GM21529 (cell line): Measurements from ENCODE around the gene ABCA12.
"Not testable (repeated sequence)": the region's sequence is repeated elsewhere in the genome, so short reads cannot be mapped to it uniquely, and the experiment has no call there.

Experiments used
- ATAC-seq: cut with Tn5 transposase; IDR thresholded peaks from one replicate; pipeline ENCODE4 v1.9.1; 2021; ENCODE audit not compliant: unreplicated experiment

The ABCA12 gene

GRCh38 chr2:215138479-215138878, at the start of gene ABCA12:
ABCA12 (minus strand) TSS chr2:215138626; CDS start chr2:215138208, 418 bp downstream.
- no peak for ATAC-seq

GRCh38 chr2:215188078-215188477, 49.7 kb upstream of the ABCA12 start:
- no peak for ATAC-seq

- no peak for ATAC-seq
Measured at GRCh38 chr2:215186021-215186420, 47.6 kb upstream of the ABCA12 start.

GRCh38 chr2:215178121-215178520, 39.7 kb upstream of the ABCA12 start:
- no peak for ATAC-seq

GRCh38 chr2:215171796-215172195, 33.4 kb upstream of the ABCA12 start:
- no peak for ATAC-seq

GRCh38 chr2:215171151-215171550, 32.7 kb upstream of the ABCA12 start:
- ATAC-seq, result peak; percentile 82

GRCh38 chr2:215166505-215166904, 28.1 kb upstream of the ABCA12 start:
- ATAC-seq, result not testable (repeated sequence)

GRCh38 chr2:215163319-215163718, 24.9 kb upstream of the ABCA12 start:
- ATAC-seq, result not testable (repeated sequence)

- ATAC-seq, result no peak
Measured at GRCh38 chr2:215161301-215161829, 22.9 kb upstream of the ABCA12 start.

GRCh38 chr2:215160081-215160480, 21.7 kb upstream of the ABCA12 start:
- no peak for ATAC-seq

GRCh38 chr2:215156453-215156852, 18.0 kb upstream of the ABCA12 start:
- no peak for ATAC-seq

- no peak for ATAC-seq
Measured at GRCh38 chr2:215149894-215150293, 11.5 kb upstream of the ABCA12 start.

- no peak for ATAC-seq
Measured at GRCh38 chr2:215149486-215149885, 11.1 kb upstream of the ABCA12 start.

GRCh38 chr2:215149060-215149459, 10.6 kb upstream of the ABCA12 start:
- no peak for ATAC-seq

- no peak for ATAC-seq
Measured at GRCh38 chr2:215145611-215146010, 7.2 kb upstream of the ABCA12 start.

- no peak for ATAC-seq
Measured at GRCh38 chr2:215144106-215144875, 5.9 kb upstream of the ABCA12 start.

- ATAC-seq, result no peak
Measured at GRCh38 chr2:215143458-215143857, 5.0 kb upstream of the ABCA12 start.

- no peak for ATAC-seq
Measured at GRCh38 chr2:215141706-215142105, 3.3 kb upstream of the ABCA12 start.

- ATAC-seq, result no peak
Measured at GRCh38 chr2:215140166-215140707, 1.8 kb upstream of the ABCA12 start.

GRCh38 chr2:215137741-215138340, 585 bp downstream of the ABCA12 start:
- ATAC-seq, result peak; percentile 33

- no peak for ATAC-seq
Measured at GRCh38 chr2:215137329-215137686, 1.1 kb downstream of the ABCA12 start.

GRCh38 chr2:215136669-215137328, 1.6 kb downstream of the ABCA12 start:
- ATAC-seq, result peak; percentile 53
